GM21528 (cell line): ENCODE results near the gene LGALS7.

Source experiments
- ATAC-seq: cut with Tn5 transposase; IDR thresholded peaks from one replicate; pipeline ENCODE4 v1.9.1; 2021; ENCODE audit warnings: mild to moderate bottlenecking, moderate library complexity; ENCODE audit not compliant: unreplicated experiment, low FRiP score

The LGALS7 gene

DNA sequence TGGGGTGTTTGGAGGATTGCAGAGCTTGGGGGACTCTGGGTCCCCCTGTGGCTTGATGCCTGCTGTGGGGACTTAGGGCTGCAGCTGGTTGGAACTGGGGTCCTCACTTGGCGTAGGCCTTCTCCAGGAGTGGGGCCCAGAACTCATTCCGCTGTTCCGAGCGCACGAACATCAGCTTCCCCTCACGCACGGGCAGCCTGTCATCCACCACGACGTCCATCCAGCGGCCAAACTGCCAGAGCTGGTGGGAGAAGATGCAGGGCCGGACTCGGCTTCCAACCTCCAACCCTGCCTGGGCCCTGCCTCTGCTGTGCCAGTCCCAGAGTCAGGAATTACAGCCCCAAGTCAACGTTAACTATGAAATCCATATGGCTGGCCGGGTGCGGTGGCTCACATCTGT is 31.6 kb downstream of the LGALS7 start:
- no peak for ATAC-seq

DNA sequence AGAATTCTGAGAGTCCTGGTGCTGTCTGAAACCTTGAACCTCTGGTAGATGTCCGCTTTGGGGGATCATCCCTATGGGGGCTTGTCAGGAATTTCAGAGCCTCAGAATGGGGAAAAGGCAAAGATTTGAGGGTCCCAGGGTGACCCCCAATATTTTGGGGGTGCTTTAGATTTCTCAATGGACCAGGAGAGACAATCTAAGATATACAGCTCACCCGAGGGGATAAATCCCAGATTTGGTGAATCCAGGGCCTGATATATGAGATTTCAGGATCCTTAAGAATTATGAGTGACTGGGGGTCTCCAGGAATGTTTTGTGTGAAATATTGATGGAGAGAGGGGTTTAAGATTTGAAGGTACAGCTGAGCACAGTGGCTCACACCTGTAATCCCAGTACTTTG is 32.4 kb downstream of the LGALS7 start:
- ATAC-seq = no peak

DNA sequence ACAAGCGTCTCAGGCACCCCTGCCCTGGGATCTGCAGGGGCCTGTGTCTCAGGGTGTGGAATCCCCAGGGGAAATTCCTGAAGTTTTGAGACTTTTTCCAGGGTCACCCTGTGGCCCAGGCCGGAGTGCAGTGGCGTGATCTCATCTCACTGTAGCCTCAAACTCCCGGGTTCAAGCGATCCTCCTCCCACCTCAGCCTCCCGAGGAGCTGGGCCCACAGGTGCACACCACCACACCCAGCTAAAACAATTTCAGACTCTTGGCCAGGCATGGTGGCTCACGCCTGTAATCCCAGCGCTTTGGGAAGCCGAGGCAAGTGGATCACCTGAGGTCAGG is 33.1 kb downstream of the LGALS7 start:
- ATAC-seq = no peak

DNA sequence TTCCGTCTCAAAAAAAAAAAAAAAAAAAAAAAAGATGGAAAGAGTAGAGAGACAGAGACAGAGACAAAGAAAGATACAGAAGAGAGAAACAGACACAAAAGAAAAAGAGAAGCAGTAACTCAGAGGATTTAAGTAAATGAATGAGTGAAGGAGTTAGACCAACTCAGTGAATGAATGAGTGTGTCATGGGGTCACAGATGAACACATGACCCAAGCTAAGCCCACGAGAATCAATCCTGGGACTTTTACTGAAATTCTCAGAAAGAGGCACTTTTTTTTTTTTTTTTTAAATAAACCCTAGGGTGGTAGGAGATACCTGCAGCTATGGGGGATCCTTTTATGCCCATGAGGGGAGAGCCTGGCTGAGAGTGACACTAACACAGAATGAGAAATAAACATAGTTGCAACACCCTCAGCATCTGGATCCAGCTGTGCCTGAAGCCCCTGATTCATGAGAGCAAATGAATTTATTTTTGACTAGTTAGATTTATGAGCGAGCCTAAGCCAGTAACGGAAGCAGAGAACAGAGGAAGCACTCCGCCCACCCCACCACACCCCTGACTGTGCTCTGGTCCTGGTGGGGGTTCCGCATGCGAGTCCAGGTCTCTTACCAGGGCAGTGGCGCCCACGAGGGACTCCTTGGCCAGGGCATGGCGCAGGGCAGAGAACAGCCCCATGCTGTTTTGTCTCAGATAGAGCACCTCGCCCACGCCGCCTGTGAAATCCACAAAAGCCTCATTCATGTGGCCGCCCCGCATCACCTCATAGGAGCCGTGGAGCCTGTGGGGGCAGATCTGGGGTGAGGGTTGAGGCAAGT is 33.7 kb downstream of the LGALS7 start:
- no peak for ATAC-seq

DNA sequence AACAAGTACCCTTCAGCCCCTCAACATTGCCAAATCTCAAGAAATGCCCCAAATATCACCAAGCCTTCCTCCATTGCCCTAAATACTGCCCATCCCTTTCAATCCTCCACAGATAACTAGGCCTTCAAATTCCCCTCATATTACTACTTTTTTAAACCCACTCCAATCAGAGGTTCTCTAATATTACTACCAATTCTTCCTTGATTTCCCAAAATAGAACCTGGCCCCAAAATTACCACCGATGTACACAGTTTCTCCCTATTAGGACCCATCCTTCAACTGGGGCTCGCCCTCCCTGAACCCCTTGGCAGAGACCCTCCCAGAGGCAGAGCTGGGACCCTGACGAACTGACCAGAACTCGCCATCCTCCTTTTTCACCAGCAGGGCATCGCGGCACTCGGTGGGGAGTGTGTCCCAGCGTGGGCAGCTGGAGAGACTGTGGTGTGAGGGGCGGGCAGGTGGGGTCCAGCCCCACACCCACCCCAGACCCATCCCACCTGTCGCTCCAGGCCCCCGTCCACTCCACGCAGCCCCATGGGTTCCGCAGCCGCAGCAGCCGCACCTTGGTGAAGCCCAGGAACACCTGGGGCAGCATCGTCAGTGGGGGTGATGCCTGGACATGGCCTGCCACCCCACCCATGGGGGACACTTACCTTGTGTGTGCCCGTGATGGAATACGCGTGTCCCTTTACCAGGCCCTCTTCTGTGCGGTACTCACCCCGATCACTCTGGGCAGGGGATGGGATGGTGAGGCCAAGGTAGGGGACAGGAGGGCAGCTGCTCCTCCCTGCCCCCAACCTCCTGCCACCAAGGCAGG is 35.2 kb downstream of the LGALS7 start:
- no peak for ATAC-seq

DNA sequence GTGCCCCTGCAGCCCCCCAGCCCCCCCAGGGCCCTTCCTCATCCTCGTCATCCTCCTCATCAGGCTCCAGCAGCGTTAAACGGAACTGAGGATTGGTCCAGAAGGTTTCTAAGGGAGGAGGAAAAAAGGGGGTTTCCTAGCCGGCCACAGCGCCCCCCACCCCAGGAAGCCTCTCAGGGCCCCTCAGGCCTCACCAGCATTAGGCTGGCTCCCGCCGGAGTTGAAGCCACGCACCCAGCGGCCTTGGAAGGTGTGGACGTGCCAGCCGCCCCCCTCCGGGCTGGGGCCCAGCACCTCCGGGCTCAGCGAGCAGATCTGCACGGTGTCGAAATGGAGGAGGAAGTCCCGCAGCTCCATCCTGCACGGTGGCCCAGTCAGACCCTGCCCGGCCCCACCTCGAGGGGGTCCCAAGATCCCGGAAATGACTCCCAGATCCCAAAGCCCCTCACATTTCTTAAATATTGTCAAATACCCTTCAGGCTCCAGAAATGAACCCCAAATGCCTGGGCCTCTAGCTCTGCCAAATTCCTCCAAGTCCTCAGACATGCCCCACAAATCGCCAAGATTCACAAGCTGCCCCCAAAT is 35.9 kb downstream of the LGALS7 start:
- no peak for ATAC-seq

DNA sequence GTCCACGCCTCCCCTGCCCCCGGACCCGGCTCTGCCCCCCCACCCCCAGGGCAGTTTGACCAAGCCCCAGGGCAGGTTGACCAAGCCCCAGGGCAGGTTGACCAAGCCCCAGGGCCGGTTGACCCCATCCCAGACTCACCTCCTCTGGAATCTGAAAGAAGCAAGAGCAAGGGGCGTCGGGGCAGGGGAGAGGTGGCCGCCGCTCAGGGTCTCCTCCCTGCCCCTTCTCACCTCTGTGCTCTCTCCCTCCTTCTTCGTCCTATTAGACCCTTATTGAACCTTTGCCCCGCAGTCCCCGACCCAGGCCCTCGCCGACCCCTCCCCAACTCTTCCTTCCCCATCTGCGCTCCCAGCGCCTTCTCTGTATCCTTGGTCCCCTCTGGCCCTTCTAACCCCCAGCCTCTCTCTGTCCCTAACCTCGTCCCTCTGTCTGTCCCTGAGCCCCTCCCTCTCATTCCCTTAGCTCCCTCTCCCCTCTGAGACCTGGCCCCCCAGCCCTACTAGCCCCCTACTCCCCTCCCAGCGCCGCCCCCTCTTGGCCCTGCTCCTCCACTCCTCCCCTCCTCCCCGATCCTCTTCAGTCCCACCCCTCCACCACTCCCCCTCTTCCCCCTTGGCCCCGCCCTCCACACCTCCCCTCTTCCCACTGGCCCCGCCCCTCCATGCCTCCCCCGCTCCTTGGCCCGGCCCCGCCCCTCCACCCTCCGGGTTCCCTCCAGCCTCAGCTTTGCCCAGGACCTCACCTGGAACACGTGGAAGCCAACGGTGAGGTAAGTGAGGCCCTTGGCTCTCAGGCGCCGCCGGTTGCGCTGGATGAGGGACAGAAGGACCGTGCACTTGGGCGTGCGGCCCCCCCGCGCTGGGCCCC is 36.7 kb downstream of the LGALS7 start:
- no peak for ATAC-seq

DNA sequence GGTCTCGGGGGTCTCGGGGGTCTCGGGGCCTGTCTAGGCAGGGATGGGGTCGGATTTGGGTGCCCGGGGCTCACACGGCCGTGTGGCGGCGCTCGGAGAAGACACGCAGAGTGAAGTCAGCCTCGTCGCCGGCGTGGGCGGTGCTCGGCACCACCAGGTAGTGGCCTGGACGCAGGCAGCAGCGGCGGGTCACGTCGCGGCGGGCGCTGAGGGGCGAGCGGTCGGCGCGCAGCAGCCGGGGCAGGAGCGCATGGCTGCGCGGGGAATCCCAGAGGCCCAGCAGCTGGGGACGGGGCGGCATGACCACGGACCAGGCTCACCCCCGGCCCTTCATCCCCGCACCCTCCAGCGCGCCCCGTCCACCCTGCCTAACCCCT is 37.3 kb downstream of the LGALS7 start:
- no peak for ATAC-seq

DNA sequence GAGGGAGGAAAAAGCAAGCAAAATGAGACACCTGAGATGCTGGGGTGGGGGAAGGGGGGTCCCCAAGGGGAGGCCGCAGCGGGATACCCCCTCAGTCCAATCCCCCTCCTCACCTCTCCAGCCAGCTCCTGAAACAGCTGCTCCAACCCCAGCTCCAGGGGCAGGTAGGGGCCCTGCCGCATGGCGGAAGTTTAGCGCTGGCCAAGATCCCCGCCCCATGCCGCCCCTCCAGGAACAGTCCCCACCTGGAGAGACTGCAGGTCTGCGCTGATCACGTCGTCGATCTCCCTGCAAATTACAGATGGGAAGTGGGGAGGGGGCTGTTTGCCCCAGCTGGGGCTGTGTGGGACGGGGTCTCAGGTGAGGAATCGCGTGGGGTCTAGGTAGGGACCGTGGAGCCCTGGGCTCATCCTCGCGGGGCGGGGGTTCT is 38.0 kb downstream of the LGALS7 start:
- ATAC-seq = no peak

DNA sequence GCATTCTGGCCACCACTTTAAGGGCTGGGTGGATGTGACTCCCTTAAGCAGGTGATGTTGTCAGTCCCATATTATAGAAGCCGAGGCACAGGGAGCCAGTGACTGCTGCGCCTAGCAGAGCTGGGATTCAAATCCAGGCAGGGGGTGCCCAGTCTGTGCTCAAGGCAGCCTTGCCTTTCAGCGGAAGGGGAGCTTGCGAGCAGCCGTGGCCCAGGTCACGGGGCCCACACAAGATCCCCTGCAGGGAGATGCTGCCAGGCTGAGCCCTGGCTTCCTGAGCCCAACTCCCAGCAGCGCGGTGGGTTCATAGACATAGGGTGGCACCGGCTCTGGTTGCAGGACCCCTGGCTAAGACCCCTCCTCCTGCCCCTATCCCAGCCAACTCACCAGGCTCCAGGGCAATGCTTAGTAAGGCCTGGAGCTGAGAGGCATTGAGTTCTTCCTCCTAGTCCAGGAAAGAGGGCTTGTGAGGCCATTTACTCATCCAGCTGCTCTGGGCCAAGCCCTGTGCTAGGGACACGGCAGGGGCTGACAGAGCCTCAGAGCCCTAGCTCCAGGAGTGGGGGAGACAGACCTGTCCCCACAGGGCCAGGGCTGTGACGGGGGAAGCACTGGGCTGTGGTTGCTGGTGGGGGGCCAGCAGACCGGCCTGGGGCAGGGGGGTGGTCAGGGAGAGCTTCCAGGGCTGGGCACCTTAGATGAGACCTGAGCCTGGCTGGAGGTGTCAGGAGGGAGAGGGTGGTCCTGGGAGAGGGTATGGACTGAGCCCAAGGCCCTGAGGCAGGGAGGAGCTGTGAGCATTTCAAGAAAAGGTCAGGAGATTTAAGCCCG is 38.7 kb downstream of the LGALS7 start:
- ATAC-seq = no peak

DNA sequence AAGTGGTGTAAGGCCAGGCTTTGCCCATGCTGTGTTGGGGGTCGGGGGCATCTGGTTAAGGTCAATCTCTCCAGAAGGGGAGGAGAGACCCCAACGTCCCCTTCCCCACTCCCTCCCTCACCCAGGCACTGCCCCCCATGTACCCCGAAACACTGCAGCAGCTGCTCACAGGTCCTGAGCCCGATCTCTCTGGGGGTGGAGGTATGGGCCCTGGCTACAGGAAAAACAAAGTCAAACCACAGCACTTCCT is 39.2 kb downstream of the LGALS7 start:
- ATAC-seq = no peak

DNA sequence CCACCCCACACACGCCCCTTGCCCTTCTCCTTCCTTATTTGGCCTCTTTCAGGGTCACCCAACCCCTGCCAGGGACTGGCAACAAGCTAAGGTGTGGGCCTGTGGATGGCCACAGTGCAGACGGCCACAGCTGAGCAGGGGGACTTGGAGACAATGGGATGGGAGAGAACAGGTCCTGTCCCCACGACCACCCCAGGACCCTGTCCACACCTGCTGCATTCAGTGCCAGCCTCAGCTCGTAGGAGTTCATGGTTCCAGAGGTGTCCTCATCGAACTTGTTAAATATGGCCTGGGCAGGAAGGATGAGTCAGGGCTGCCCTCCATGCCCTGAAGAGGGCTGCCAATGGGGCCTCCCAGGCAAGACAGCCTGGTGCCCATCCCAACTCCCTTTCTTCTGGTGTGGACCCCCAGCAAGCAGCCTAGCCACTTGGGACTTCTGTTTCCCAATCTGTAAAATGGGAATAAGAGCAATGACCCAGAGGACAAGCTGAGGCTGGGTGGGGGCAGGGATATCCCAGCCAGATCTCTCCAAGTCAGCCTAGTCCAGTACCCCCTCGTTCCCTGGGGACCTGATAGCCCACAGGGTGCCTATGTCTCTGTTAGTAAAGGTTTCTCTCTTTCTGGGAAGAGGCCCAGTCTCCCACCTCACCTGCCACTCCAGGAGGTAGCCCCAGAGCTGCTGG is 39.7 kb downstream of the LGALS7 start:
- no peak for ATAC-seq

DNA sequence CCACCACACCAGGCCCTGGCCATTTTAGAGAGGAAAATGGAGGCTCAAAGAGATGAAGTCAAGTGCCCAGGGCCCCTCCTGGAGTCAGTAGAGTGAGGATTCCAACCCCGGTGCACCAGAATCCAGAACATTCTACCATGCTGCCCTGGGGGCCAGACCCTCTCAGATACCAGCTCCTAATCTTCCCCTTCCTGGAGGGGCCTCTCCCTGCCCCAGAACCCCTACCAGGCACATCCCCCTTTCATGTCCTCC is 40.1 kb downstream of the LGALS7 start:
- ATAC-seq = no peak

DNA sequence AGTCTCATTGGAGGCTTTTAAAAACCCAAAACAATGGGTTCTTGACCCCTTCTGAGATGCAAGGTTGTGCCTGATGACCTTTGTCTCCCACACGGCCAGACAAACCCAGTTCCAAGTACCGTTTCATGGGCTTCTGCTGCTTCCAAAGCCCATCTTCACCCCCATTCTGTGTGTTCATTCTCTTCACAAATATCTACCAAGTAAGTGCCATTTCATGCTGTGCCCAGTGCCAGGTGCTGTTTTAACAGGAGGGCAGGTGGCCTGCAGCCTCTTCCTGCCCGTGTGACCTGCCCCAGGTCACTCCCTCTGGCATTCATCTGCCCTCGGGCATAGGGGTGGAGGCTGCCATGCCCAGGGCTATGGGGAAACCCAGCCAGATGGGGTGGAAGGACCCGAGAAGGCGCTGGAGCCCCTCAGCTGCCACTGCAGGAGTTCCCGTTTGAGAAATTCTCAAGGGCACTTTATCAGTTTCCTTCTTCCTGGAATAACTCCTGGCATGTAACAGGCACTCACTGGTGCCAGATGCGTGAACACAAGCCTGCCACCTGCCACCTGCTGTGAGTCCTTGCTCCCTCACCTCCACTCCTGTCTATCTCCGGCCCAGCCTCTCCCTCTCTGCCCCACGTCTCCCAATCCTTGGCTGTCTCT is 41.5 kb downstream of the LGALS7 start:
- no peak for ATAC-seq

DNA sequence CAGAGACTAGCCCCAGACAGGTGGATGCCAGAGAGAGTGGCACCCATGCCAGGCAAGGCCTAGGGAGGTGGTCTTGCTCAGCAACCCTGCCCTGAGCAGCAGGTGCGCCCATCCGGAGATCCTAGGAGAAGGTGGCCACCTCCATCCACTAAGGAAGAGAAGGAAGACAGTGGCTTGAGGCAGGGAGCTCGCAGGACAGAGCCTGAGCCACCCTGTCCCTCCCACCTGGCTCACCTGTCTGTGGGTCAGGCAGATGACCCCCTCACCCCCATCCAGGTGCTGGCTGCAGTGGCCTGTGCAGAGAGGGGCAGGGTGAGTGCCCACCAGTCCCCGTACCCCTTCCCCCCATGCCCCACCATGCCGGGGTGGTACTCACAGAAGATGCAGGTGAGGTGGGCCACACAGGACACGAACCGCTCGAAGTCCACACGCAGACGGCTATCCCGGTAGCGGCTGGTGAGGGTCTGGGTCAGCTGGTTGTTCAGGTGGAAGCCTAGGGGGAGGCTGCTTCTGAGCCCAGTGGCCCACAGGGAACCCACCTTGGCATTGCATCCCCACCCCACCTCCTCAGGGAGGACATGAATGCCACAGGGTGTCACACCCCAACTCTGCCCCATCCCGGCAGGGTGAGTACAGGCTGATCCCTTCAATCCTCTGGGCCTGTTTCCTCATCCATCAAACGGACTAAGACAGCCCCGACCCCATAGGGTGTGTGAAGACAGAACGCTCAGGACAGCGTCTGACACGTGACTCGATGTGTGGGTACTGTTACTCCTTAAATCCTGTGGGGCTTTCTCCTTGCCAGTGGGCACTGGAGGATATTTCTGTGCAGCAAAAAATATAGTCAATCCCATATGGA is 42.4 kb downstream of the LGALS7 start:
- no peak for ATAC-seq

DNA sequence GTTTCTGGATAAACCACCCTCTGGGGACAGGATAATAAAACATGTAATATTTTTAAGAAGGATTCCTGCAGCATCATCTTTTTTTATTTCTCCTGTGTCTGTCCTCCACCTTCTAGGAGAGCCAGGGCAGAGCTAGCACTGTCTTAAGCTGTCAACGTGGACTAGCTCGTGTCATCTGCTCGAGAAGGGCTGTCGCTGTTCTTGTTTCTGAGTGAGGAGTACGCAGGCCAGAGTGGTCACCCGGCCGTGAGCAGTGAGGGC is 42.9 kb downstream of the LGALS7 start:
- no peak for ATAC-seq

DNA sequence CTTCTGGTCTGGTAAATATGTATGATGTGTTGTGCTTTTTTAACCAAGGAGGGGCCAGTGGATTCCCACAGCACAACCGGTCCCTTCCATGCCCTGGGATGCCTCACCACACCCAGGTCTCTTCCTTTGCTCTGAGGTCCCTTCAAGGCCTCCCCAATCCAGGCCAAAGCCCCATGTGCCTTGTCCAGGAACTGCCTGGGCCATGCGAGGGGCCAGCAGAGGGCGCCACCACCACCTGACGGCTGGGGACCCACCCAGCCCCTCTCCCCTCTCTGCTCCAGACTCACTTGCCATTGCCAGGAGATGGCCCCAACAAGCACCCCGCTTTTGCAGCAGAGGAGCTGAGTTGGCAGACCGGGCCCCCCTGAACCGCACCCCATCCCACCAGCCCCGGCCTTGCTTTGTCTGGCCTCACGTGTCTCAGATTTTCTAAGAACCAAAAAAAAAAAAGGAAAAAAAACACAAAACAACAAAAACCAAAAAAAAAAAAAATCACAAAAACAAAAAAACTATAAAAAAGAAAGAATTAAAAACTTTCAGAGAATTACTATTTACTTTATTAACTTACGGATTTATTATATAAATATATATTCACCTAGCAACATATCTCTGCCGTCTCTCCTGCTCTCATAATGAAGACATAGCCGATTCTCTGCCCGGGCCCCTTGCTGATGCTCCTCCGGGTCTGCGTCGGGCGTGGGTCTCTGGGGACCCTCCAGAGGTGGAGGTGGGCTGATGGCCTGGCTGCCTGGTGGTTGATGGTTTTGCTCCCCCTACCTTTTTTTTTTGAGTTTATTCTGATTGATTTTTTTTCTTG is 43.5 kb downstream of the LGALS7 start:
- no peak for ATAC-seq
